Gastrocnemius medialis (tissue), 4 donors: ENCODE data around the gene ANKRD11.
"Not testable (repeated sequence)": the region's sequence is repeated elsewhere in the genome, so short reads cannot be mapped to it uniquely, and the experiment has no call there.

Source experiments
- POLR2A ChIP-seq, 2 donors: fragments of 450-650 bp; IDR thresholded peaks; one replicate each; pipeline ENCODE4 v1.6.1; 2017; ENCODE audit warnings: antibody characterized with exemption in 2 of 2, mild to moderate bottlenecking in 2 of 2, moderate library complexity in 2 of 2
- TF ChIP-seq, protein P1 (sequence below), 5 experiments: fragments of 450-650 bp in 3 of 5; fragments of 200-600 bp in 2 of 5; sonication (generic) in 2 of 5; IDR thresholded peaks in 4 of 5; conservative IDR thresholded peaks in 1 of 5; 1 replicate in 4 of 5; 2 replicates in 1 of 5; pipeline ENCODE4 v1.5.1; 2016 to 2019; ENCODE audit warnings: antibody characterized with exemption in 5 of 5, mild to moderate bottlenecking in 3 of 5, moderate library complexity in 3 of 5

DNA sequence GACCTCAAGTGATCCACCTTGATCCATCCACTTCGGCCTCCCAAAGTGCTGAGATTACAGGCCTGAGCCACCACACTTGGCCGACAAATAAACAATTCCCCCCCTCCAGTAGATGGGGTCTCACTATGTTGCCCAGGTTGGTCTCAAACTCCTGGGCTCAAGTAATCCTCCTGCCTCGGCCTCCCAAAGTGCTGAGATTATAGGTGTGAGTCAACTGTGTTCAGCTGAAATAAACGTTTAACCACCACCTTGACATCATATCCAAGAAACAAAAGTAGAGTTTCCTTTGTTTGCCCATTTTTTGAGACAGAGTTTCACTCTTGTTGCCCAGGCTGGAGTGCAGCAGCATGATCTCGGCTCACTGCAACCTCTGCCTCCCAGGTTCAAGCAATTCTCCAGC is 107.8 kb downstream of the ANKRD11 start:
- TF ChIP-seq, protein P1, sequence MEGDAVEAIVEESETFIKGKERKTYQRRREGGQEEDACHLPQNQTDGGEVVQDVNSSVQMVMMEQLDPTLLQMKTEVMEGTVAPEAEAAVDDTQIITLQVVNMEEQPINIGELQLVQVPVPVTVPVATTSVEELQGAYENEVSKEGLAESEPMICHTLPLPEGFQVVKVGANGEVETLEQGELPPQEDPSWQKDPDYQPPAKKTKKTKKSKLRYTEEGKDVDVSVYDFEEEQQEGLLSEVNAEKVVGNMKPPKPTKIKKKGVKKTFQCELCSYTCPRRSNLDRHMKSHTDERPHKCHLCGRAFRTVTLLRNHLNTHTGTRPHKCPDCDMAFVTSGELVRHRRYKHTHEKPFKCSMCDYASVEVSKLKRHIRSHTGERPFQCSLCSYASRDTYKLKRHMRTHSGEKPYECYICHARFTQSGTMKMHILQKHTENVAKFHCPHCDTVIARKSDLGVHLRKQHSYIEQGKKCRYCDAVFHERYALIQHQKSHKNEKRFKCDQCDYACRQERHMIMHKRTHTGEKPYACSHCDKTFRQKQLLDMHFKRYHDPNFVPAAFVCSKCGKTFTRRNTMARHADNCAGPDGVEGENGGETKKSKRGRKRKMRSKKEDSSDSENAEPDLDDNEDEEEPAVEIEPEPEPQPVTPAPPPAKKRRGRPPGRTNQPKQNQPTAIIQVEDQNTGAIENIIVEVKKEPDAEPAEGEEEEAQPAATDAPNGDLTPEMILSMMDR (IDR thresholded peaks at IDR 0.05 in 4 of 5, conservative IDR thresholded peaks at IDR 0.05 in 1 of 5): not testable (repeated sequence)
- TF ChIP-seq POLR2A (IDR thresholded peaks at IDR 0.05): not testable (repeated sequence)
